HepG2 (cell line): ENCODE results near the gene EDC3. TPM values are rescaled to one million over a fixed set of nuclear protein-coding genes. Genes with fewer than 3 reads are reported as not detected.

ENCODE experiments used
- ATAC-seq: fragments of 200-7000 bp; cut with Tn5 transposase; 3 replicates; pipeline ENCODE4 v1.9.1; 2020; ENCODE audit warnings: mild to moderate bottlenecking, moderate library complexity
- BruUV-seq: library from RNA; stranded (reverse); fragments of 400-500 nt; replicated peaks from 2 replicates; lab custom pipeline; 2021; lab: Mats Ljungman, UMichigan
- CTCF ChIA-PET: fragments of 300-600 bp; formaldehyde crosslinking; extraction: SDS; loops from one replicate; lab custom pipeline; 2021; ENCODE audit warnings: low total read pairs, inconsistent platforms, low intra/inter-chr PET ratio; lab: Yijun Ruan, JAX
- POLR2A ChIA-PET: fragments of 350-600 bp; sonication (Branson Sonifier 250); formaldehyde crosslinking; loops from one replicate; lab custom pipeline; 2020; ENCODE audit warnings: antibody characterized with exemption, inconsistent platforms; lab: Yijun Ruan, JAX
- DNase-seq: peaks from one replicate; pipeline ENCODE4 v3.0.0-alpha.2; 2015; ENCODE audit warnings: low spot score
- FAIRE-seq: peaks from 3 replicates; lab custom pipeline; 2011; peaks lifted over from hg19 to GRCh38; lab: Jason Lieb, UNC
- H2AFZ ChIP-seq: one replicate; pipeline ENCODE4 v1.6.1; 2011; ENCODE audit warnings: low read length, inconsistent platforms
- H3K27ac ChIP-seq: fragments of 300-600 bp; 3 replicates; pipeline ENCODE4 v1.8.0; 2011; ENCODE audit warnings: mixed run types, mild to moderate bottlenecking, mixed read lengths, low read length, inconsistent platforms; ENCODE audit not compliant: insufficient read depth; ENCODE audit errors: extremely low read length
- H3K27me3 ChIP-seq, 2 experiments: fragments of 200-600 bp in 1 of 2; 2 replicates in 1 of 2; 3 replicates in 1 of 2; pipeline versions ENCODE4 v1.6.0 to v1.8.0; 2011; ENCODE audit warnings: low read length in 2 of 2, mild to moderate bottlenecking in 2 of 2, moderate library complexity in 2 of 2, inconsistent platforms in 1 of 2; ENCODE audit not compliant: insufficient read depth in 2 of 2, control insufficient read depth in 1 of 2
- H3K36me3 ChIP-seq, 2 experiments: fragments of 200-600 bp in 1 of 2; replicated peaks in 1 of 2; 2 replicates in 1 of 2; 3 replicates in 1 of 2; pipeline versions ENCODE4 v1.5.1 to v1.8.0; 2011; ENCODE audit warnings: low read length in 2 of 2, inconsistent platforms in 1 of 2; ENCODE audit not compliant: insufficient read depth in 2 of 2, control insufficient read depth in 1 of 2
- H3K4me1 ChIP-seq: 2 replicates; pipeline ENCODE4 v1.5.1; 2012; ENCODE audit warnings: low read length, inconsistent platforms; ENCODE audit not compliant: insufficient read depth
- H3K4me2 ChIP-seq: 2 replicates; pipeline ENCODE4 v1.6.0; 2011; ENCODE audit warnings: low read depth, low read length, inconsistent platforms
- H3K4me3 ChIP-seq, 3 experiments: fragments of 200-600 bp in 1 of 3; sonication (generic), shearing (Covaris generic) in 1 of 3; replicated peaks in 1 of 3; 2 replicates each; pipeline ENCODE4 v1.5.1; 2011 to 2016; ENCODE audit warnings: low read length in 3 of 3, inconsistent platforms in 2 of 3, low read depth in 2 of 3, mild to moderate bottlenecking in 2 of 3, control low read depth in 1 of 3, mixed read lengths in 1 of 3; ENCODE audit not compliant: insufficient read depth in 1 of 3
- H3K79me2 ChIP-seq: one replicate; pipeline ENCODE4 v1.6.1; 2011; ENCODE audit warnings: low read length, inconsistent platforms; ENCODE audit not compliant: insufficient read depth
- H3K9ac ChIP-seq: 2 replicates; pipeline ENCODE4 v1.6.0; 2011; ENCODE audit warnings: mild to moderate bottlenecking, low read depth, low read length, inconsistent platforms; ENCODE audit not compliant: insufficient read depth
- H3K9me3 ChIP-seq: 2 replicates; pipeline ENCODE4 v1.5.1; 2012; ENCODE audit warnings: mild to moderate bottlenecking, low read length
- H4K20me1 ChIP-seq: 2 replicates; pipeline ENCODE4 v1.6.0; 2011; ENCODE audit warnings: inconsistent platforms, mild to moderate bottlenecking, low read length, moderate library complexity; ENCODE audit not compliant: insufficient read depth
- AKAP8 ChIP-seq: sonication (generic); formaldehyde crosslinking; IDR thresholded peaks from 2 replicates; pipeline ENCODE4 v1.5.1; 2020; ENCODE audit warnings: mild to moderate bottlenecking, missing genetic modification reagents
- EP300 ChIP-seq, 3 experiments: sonication (generic) in 1 of 3; formaldehyde crosslinking in 1 of 3; IDR thresholded peaks; 2 replicates each; pipeline versions ENCODE4 v1.5.1 to v1.6.1; 2011 to 2020; ENCODE audit warnings: low read depth in 2 of 3, low read length in 2 of 3, borderline replicate concordance in 1 of 3, improper control_type of control experiment in 1 of 3, mild to moderate bottlenecking in 1 of 3, missing genetic modification reagents in 1 of 3, moderate library complexity in 1 of 3
- HNRNPH1 ChIP-seq: fragments of 200-400 bp; formaldehyde crosslinking; optimal IDR thresholded peaks from 2 replicates; pipeline ENCODE3; 2017; ENCODE audit warnings: mild to moderate bottlenecking, low read depth, low read length
- HNRNPL ChIP-seq: fragments of 200-400 bp; formaldehyde crosslinking; IDR thresholded peaks from 2 replicates; pipeline ENCODE4 v1.6.1; 2017; ENCODE audit warnings: mild to moderate bottlenecking, low read depth, low read length
- HOXA7 ChIP-seq: sonication (generic); formaldehyde crosslinking; IDR thresholded peaks from 2 replicates; pipeline ENCODE4 v1.8.1; 2022; ENCODE audit warnings: mild to moderate bottlenecking, missing genetic modification reagents, moderate library complexity
- MAX ChIP-seq: IDR thresholded peaks from 2 replicates; pipeline ENCODE4 v1.6.1; 2012; ENCODE audit warnings: inconsistent platforms
- MTA3 ChIP-seq: sonication (generic); formaldehyde crosslinking; IDR thresholded peaks from 2 replicates; pipeline ENCODE4 v1.4.0; 2020; ENCODE audit warnings: missing genetic modification reagents
- MXI1 ChIP-seq: IDR thresholded peaks from 3 replicates; pipeline ENCODE4 v1.6.1; 2012; ENCODE audit warnings: low read depth, low read length, inconsistent platforms, borderline replicate concordance
- SP5 ChIP-seq: IDR thresholded peaks from 2 replicates; pipeline ENCODE4 v1.6.1; 2016; ENCODE audit warnings: low read depth, borderline replicate concordance
- SRSF9 ChIP-seq: fragments of 200-400 bp; formaldehyde crosslinking; IDR thresholded peaks from 2 replicates; pipeline ENCODE4 v1.6.1; 2018; ENCODE audit warnings: borderline replicate concordance, mild to moderate bottlenecking, low read depth, low read length; ENCODE audit not compliant: insufficient read depth, poor library complexity, severe bottlenecking
- ZNF343 ChIP-seq: sonication (generic); formaldehyde crosslinking; IDR thresholded peaks from 2 replicates; pipeline ENCODE4 v1.4.0; 2020; ENCODE audit warnings: mild to moderate bottlenecking, missing genetic modification reagents
- ZNF414 ChIP-seq: sonication (generic); formaldehyde crosslinking; IDR thresholded peaks from 2 replicates; pipeline ENCODE4 v1.5.0; 2020; ENCODE audit warnings: missing genetic modification reagents
- ZNF501 ChIP-seq: sonication (generic); formaldehyde crosslinking; IDR thresholded peaks from 2 replicates; pipeline ENCODE4 v1.5.1; 2020; ENCODE audit warnings: mild to moderate bottlenecking, moderate library complexity, missing genetic modification reagents
- ZNF605 ChIP-seq: sonication (generic); formaldehyde crosslinking; IDR thresholded peaks from 2 replicates; pipeline ENCODE4 v1.8.0; 2022; ENCODE audit warnings: mild to moderate bottlenecking, missing genetic modification reagents
- WGBS: methylation state at CpG from one replicate; pipeline ENCODE4 v1.1.6; 2017; ENCODE audit warnings: low lambda C conversion rate; 5-methylcytosine and 5-hydroxymethylcytosine counted together
- in situ Hi-C: cut with HindIII; loops from 2 replicates; pipeline ENCODE4 v1.10.0; 2017; ENCODE audit warnings: low pct_unique_long_range_greater_than_20kb; ENCODE audit not compliant: extremely low pct_ligation_motif_present
- intact Hi-C: fragments of 100-400 bp; cut with micrococcal nuclease; formaldehyde crosslinking; loops from one replicate; pipeline ENCODE4 v1.10.0; 2022; ENCODE audit not compliant: unreplicated experiment
- polyA plus RNA-seq, 8 experiments: library from polyadenylated mRNA; depleted of rRNA in 3 of 8; stranded (reverse) in 7 of 8; unstranded in 1 of 8; fragments of >200 nt; fragmentation: Illumina TruSeq in 4 of 8; extraction: Trizol in 4 of 8; gene quantifications; 2 replicates each; pipeline versions ENCODE4 v1.2.1 to v1.2.3, GENCODE V29; 2011 to 2016; ENCODE audit warnings: low read depth in 4 of 8, missing spikeins in 1 of 8, mixed read lengths in 1 of 8; ENCODE audit not compliant: insufficient read depth in 1 of 8
- total RNA-seq, 5 experiments: library from RNA; depleted of rRNA; stranded (reverse); fragments of >200 nt; fragmentation: Illumina TruSeq; extraction: Trizol; gene quantifications; 2 replicates each; pipeline ENCODE4 v1.2.3, GENCODE V29; 2016; ENCODE audit warnings: low read depth in 1 of 5
- TF ChIP-seq, protein P1 (sequence below): sonication (generic); formaldehyde crosslinking; IDR thresholded peaks from 2 replicates; pipeline ENCODE4 v1.5.0; 2020; ENCODE audit warnings: mild to moderate bottlenecking, missing genetic modification reagents
- TF ChIP-seq, protein P2 (sequence below): sonication (generic); formaldehyde crosslinking; IDR thresholded peaks from 2 replicates; pipeline ENCODE4 v1.5.0; 2020; ENCODE audit warnings: mild to moderate bottlenecking, missing genetic modification reagents

EDC3 gene
- total and polyA plus RNA-seq, 2 of the 13 experiments (the other 11 are each of a cell fraction or from before 2014, with no cell fraction given), result 17.4 to 32.0 TPM

GRCh38 chr15:74657846-74658245 is 38.0 kb downstream of the EDC3 start:
- no peaks in the 10 kb centered on the region for H3K9me3 ChIP-seq
- ATAC-seq (no peak; the same call in 2 of the 3 replicates), FAIRE-seq (no peak), DNase-seq (no peak)
- in situ Hi-C loops, result no loop called here
- peaks cover 8 to 35% of the 10 kb centered on the region in 2 experiments for H3K36me3 ChIP-seq
- POLR2A ChIA-PET, result no interaction called here
- BruUV-seq, result no TSS peak
- 92% methylated on average over 3 of the region's 3 CpGs for WGBS
- CTCF ChIA-PET, result no interaction called here
- no peak overlapping the region for H2AFZ ChIP-seq
- no peaks in the 10 kb centered on the region for H3K27me3 ChIP-seq
- no peak overlapping the region for H3K27ac ChIP-seq
- no peak overlapping the region for H3K4me2 ChIP-seq
- no peak overlapping the region for H3K4me3 ChIP-seq
- H4K20me1 ChIP-seq, result no peaks in the 10 kb centered on the region
- intact Hi-C loops, result no loop called here
- no peak overlapping the region for H3K9ac ChIP-seq
- H3K79me2 ChIP-seq, result peaks cover 24% of the 10 kb centered on the region
- TF ChIP-seq ZNF605 (CRISPR knock-in tag) (no peak), ZNF343 (CRISPR knock-in tag) (no peak), EP300 (IDR thresholded peaks at IDR 0.05; ENCODE audit: low read depth in 2 of 2, low read length in 2 of 2) (no peak), EP300 (CRISPR knock-in tag; IDR thresholded peaks at IDR 0.05; ENCODE audit: borderline replicate concordance) (no peak), ZNF501 (CRISPR knock-in tag) (no peak), ZNF414 (CRISPR knock-in tag) (no peak), AKAP8 (no peak), HOXA7 (CRISPR knock-in tag) (no peak), SRSF9 (no peak), MTA3 (CRISPR knock-in tag) (no peak), SP5 (no peak), MAX (no peak), HNRNPL (no peak), HNRNPH1 (no peak), MXI1 (no peak)
- TF ChIP-seq, protein P1, sequence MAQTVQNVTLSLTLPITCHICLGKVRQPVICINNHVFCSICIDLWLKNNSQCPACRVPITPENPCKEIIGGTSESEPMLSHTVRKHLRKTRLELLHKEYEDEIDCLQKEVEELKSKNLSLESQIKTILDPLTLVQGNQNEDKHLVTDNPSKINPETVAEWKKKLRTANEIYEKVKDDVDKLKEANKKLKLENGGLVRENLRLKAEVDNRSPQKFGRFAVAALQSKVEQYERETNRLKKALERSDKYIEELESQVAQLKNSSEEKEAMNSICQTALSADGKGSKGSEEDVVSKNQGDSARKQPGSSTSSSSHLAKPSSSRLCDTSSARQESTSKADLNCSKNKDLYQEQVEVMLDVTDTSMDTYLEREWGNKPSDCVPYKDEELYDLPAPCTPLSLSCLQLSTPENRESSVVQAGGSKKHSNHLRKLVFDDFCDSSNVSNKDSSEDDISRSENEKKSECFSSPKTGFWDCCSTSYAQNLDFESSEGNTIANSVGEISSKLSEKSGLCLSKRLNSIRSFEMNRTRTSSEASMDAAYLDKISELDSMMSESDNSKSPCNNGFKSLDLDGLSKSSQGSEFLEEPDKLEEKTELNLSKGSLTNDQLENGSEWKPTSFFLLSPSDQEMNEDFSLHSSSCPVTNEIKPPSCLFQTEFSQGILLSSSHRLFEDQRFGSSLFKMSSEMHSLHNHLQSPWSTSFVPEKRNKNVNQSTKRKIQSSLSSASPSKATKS (CRISPR knock-in tag), result no peak
- TF ChIP-seq, protein P2, sequence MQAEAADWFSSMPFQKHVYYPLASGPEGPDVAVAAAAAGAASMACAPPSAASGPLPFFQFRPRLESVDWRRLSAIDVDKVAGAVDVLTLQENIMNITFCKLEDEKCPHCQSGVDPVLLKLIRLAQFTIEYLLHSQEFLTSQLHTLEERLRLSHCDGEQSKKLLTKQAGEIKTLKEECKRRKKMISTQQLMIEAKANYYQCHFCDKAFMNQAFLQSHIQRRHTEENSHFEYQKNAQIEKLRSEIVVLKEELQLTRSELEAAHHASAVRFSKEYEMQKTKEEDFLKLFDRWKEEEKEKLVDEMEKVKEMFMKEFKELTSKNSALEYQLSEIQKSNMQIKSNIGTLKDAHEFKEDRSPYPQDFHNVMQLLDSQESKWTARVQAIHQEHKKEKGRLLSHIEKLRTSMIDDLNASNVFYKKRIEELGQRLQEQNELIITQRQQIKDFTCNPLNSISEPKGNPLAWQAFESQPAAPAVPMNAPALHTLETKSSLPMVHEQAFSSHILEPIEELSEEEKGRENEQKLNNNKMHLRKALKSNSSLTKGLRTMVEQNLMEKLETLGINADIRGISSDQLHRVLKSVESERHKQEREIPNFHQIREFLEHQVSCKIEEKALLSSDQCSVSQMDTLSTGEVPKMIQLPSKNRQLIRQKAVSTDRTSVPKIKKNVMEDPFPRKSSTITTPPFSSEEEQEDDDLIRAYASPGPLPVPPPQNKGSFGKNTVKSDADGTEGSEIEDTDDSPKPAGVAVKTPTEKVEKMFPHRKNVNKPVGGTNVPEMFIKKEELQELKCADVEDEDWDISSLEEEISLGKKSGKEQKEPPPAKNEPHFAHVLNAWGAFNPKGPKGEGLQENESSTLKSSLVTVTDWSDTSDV (CRISPR knock-in tag), result no peak
- TF ChIP-seq, all 625 proteins: peak for 0
- H3K4me1 ChIP-seq, result peaks cover 19% of the 10 kb centered on the region
